Measurements from ENCODE around the gene NUP160. TPM values are rescaled to one million over a fixed set of nuclear protein-coding genes. Genes with fewer than 3 reads are reported as not detected.

NUP160 gene
- total and polyA plus RNA-seq, 2 of the 13 experiments (the other 11 are each of a cell fraction or from before 2014, with no cell fraction given): 28.3 to 43.5 TPM

- TF ChIP-seq ZBTB40 (IDR thresholded peaks at IDR 0.05) (no peak), ZBTB40 (CRISPR knock-in tag; IDR thresholded peaks at IDR 0.05) (no peak), ZNF20 (CRISPR knock-in tag; IDR thresholded peaks at IDR 0.05) (no peak; the same call in 1 of the 2 replicates), MAFK (conservative IDR thresholded peaks at IDR 0.05 in 1 of 2, IDR thresholded peaks at IDR 0.05 in 1 of 2; ENCODE audit: low read length in 2 of 2) (no peak), NFE2 (CRISPR knock-in tag; IDR thresholded peaks at IDR 0.05) (no peak), ZMYM4 (CRISPR knock-in tag; IDR thresholded peaks at IDR 0.05) (no peak), ZFP37 (CRISPR knock-in tag; IDR thresholded peaks at IDR 0.05; ENCODE audit: borderline replicate concordance) (no peak), ZNF556 (CRISPR knock-in tag; IDR thresholded peaks at IDR 0.05; ENCODE audit: borderline replicate concordance) (no peak), ZBTB2 (CRISPR knock-in tag; IDR thresholded peaks at IDR 0.05; ENCODE audit: low read depth) (0 out of 2 replicates have a peak, but pooled peaks have one; percentile 1), ZNF746 (CRISPR knock-in tag; IDR thresholded peaks at IDR 0.05) (no peak), MEF2D (CRISPR knock-in tag; IDR thresholded peaks at IDR 0.05) (no peak), NCOA2 (CRISPR knock-in tag; IDR thresholded peaks at IDR 0.05) (no peak), IKZF1 (IDR thresholded peaks at IDR 0.05) (no peak), SIN3A (IDR thresholded peaks at IDR 0.05; ENCODE audit: borderline replicate concordance, low read depth, low read length) (no peak), ZBTB33 (CRISPR knock-in tag; IDR thresholded peaks at IDR 0.05) (peak; percentile 44; the same call in 1 of the 2 replicates), ZNF232 (CRISPR knock-in tag; IDR thresholded peaks at IDR 0.05; ENCODE audit: borderline replicate concordance) (no peak), ATF7 (IDR thresholded peaks at IDR 0.05) (no peak), ATF7 (CRISPR knock-in tag; IDR thresholded peaks at IDR 0.05) (no peak), ZNF644 (CRISPR knock-in tag; IDR thresholded peaks at IDR 0.05; ENCODE audit: low read depth) (no peak), SMAD3 (CRISPR knock-in tag; IDR thresholded peaks at IDR 0.05) (no peak)
Observed at GRCh38 chr11:47768101-47768612, 80.0 kb downstream of the NUP160 start (continued).

Measured in HepG2 (cell line).